ENCODE data around the gene RUVBL2. TPM values are rescaled to one million over a fixed set of nuclear protein-coding genes. Genes with fewer than 3 reads are reported as not detected.
"Not testable (repeated sequence)": the region's sequence is repeated elsewhere in the genome, so short reads cannot be mapped to it uniquely, and the experiment has no call there.

RUVBL2 gene
- polyA plus RNA-seq, 3 donors from 2014 or later: 64.0 to 72.7 (median 64.2) TPM

GRCh38 chr19:49042666-49043065, 49.0 kb downstream of the RUVBL2 start:
- H3K36me3 Mint-ChIP-seq; H3K9me3 Mint-ChIP-seq; H3K27ac Mint-ChIP-seq; H3K4me1 Mint-ChIP-seq; H3K27me3 Mint-ChIP-seq (ENCODE audit: low read depth in 3 of 3); DNase-seq; H3K4me3 Mint-ChIP-seq: not testable (repeated sequence)

- H3K4me1 Mint-ChIP-seq; DNase-seq; H3K36me3 Mint-ChIP-seq; H3K27ac Mint-ChIP-seq; H3K9me3 Mint-ChIP-seq; H3K4me3 Mint-ChIP-seq; H3K27me3 Mint-ChIP-seq (ENCODE audit: low read depth in 3 of 3): not testable (repeated sequence)
Observed at GRCh38 chr19:49043548-49043947, 49.9 kb downstream of the RUVBL2 start, which contains the start of gene CGB5. CGB5 (plus strand) TSS chr19:49043848; CDS start chr19:49044210, 362 bp downstream.

- not testable (repeated sequence) for H3K36me3 Mint-ChIP-seq; H3K9me3 Mint-ChIP-seq; H3K4me3 Mint-ChIP-seq; DNase-seq; H3K27me3 Mint-ChIP-seq (ENCODE audit: low read depth in 3 of 3); H3K4me1 Mint-ChIP-seq; H3K27ac Mint-ChIP-seq
Observed at GRCh38 chr19:49049011-49049410, 55.3 kb downstream of the RUVBL2 start, which contains the start of gene CGB8. CGB8 (minus strand) TSS chr19:49049111; CDS start chr19:49048739, 372 bp downstream.

- H3K36me3 Mint-ChIP-seq; H3K9me3 Mint-ChIP-seq; H3K27me3 Mint-ChIP-seq (ENCODE audit: low read depth in 3 of 3); H3K4me3 Mint-ChIP-seq; H3K27ac Mint-ChIP-seq; DNase-seq; H3K4me1 Mint-ChIP-seq: not testable (repeated sequence)
Observed at GRCh38 chr19:49049834-49050233, 56.1 kb downstream of the RUVBL2 start.

GRCh38 chr19:49050376-49051033, 56.8 kb downstream of the RUVBL2 start:
- not testable (repeated sequence) for H3K4me1 Mint-ChIP-seq; DNase-seq; H3K27me3 Mint-ChIP-seq (ENCODE audit: low read depth in 3 of 3); H3K4me3 Mint-ChIP-seq; H3K9me3 Mint-ChIP-seq; H3K36me3 Mint-ChIP-seq; H3K27ac Mint-ChIP-seq

GRCh38 chr19:49056101-49056901, 62.6 kb downstream of the RUVBL2 start:
- Mint-ChIP-seq H3K36me3 (peaks cover 0 to 5% (median 4%) of the 10 kb centered on the region in 3 donors), H3K4me3 (peak overlapping the region; percentile 81 to 92 (median 89)), H3K9me3 (no peaks in the 10 kb centered on the region)

GRCh38 chr19:49056902-49057596, 63.4 kb downstream of the RUVBL2 start:
- peak in 2 of 3 donors; percentile 9 to 19 for DNase-seq
- Mint-ChIP-seq H3K27ac (peak overlapping the region in 1 of 6 donors; percentile 27), H3K27me3 (ENCODE audit: low read depth in 3 of 3) (peaks cover 10 to 20% (median 13%) of the 10 kb centered on the region in 3 donors), H3K4me3 (peak overlapping the region; percentile 81 to 92 (median 89)), H3K4me1 (peaks cover 18 to 20% of the 10 kb centered on the region in 2 donors)
- H3K36me3 Mint-ChIP-seq, H3K9me3 Mint-ChIP-seq: not testable (repeated sequence)

More at GRCh38 chr19:49056101-49056901, 62.6 kb downstream of the RUVBL2 start:
- Mint-ChIP-seq H3K27ac (no peak overlapping the region), H3K27me3 (ENCODE audit: low read depth in 3 of 3) (peaks cover 10 to 20% (median 13%) of the 10 kb centered on the region in 3 donors), H3K4me1 (peaks cover 18 to 20% of the 10 kb centered on the region in 2 donors)
- DNase-seq: peak; percentile 53 to 57 (median 55)

GRCh38 chr19:49057636-49058234, 64.0 kb downstream of the RUVBL2 start, which contains the start of gene CGB7:
CGB7 (minus strand) TSS chr19:49057749; CDS start chr19:49055375, 2,374 bp downstream.
- peak within 1 kb of the TSS in 2 of 6 donors; percentile 27 to 46 for H3K27ac Mint-ChIP-seq
- peaks cover 18 to 20% of the 10 kb centered on the region in 2 donors for H3K4me1 Mint-ChIP-seq
- H3K4me3 Mint-ChIP-seq: peak within 1 kb of the TSS; percentile 81 to 92 (median 89)
- DNase-seq: peak in 1 of 3 donors; percentile 19
- peaks cover 10 to 20% (median 13%) of the 10 kb centered on the region in 3 donors for H3K27me3 Mint-ChIP-seq (ENCODE audit: low read depth in 3 of 3)
- H3K36me3 Mint-ChIP-seq: peaks cover 0 to 5% (median 4%) of the 10 kb centered on the region in 3 donors
- H3K9me3 Mint-ChIP-seq: no peaks in the 10 kb centered on the region

- Mint-ChIP-seq H3K27ac (no peak overlapping the region), H3K27me3 (ENCODE audit: low read depth in 3 of 3) (peaks cover 10 to 20% (median 15%) of the 10 kb centered on the region in 3 donors), H3K36me3 (peaks cover 0 to 5% (median 4%) of the 10 kb centered on the region in 3 donors), H3K4me1 (peaks cover 18 to 20% of the 10 kb centered on the region in 2 donors), H3K9me3 (no peaks in the 10 kb centered on the region), H3K4me3 (no peak overlapping the region)
- no peak for DNase-seq
Observed at GRCh38 chr19:49058562-49058961, 64.9 kb downstream of the RUVBL2 start.

- H3K27me3 Mint-ChIP-seq (ENCODE audit: low read depth in 3 of 3): peaks cover 10 to 16% (median 15%) of the 10 kb centered on the region in 3 donors
- peak overlapping the region in 1 of 5 donors; percentile 10 for H3K4me3 Mint-ChIP-seq
Observed at GRCh38 chr19:49059053-49059452, 65.4 kb downstream of the RUVBL2 start.

GRCh38 chr19:49061000-49061399, 67.3 kb downstream of the RUVBL2 start:
- Mint-ChIP-seq H3K4me3 (no peak overlapping the region), H3K27ac (no peak overlapping the region), H3K4me1 (peaks cover 18 to 20% of the 10 kb centered on the region in 2 donors), H3K27me3 (ENCODE audit: low read depth in 3 of 3) (peaks cover 15 to 19% (median 16%) of the 10 kb centered on the region in 3 donors), H3K36me3 (peaks cover 0 to 5% (median 4%) of the 10 kb centered on the region in 3 donors), H3K9me3 (peaks cover 0 to 2% (median 0%) of the 10 kb centered on the region in 6 donors)
- no peak for DNase-seq

More at GRCh38 chr19:49059053-49059452, 65.4 kb downstream of the RUVBL2 start:
- H3K9me3 Mint-ChIP-seq: no peaks in the 10 kb centered on the region
- DNase-seq: no peak
- no peak overlapping the region for H3K27ac Mint-ChIP-seq
- peaks cover 18 to 20% of the 10 kb centered on the region in 2 donors for H3K4me1 Mint-ChIP-seq
- H3K36me3 Mint-ChIP-seq: peaks cover 0 to 5% (median 4%) of the 10 kb centered on the region in 3 donors

- Mint-ChIP-seq H3K36me3 (peaks cover 0 to 5% (median 4%) of the 10 kb centered on the region in 3 donors), H3K27me3 (ENCODE audit: low read depth in 3 of 3) (peaks cover 19 to 21% (median 19%) of the 10 kb centered on the region in 3 donors), H3K4me1 (peaks cover 16 to 17% of the 10 kb centered on the region in 2 donors), H3K27ac (no peak overlapping the region), H3K9me3 (peaks cover 0 to 2% (median 0%) of the 10 kb centered on the region in 6 donors), H3K4me3 (no peak overlapping the region)
- peak in 1 of 3 donors; percentile 12 for DNase-seq
Observed at GRCh38 chr19:49061445-49061844, 67.8 kb downstream of the RUVBL2 start.
